HG02588 (cell line): ENCODE data around the gene INPP4A.

Source experiments
- ATAC-seq: cut with Tn5 transposase; IDR thresholded peaks from one replicate; pipeline ENCODE4 v1.9.1; 2021; ENCODE audit warnings: mild to moderate bottlenecking, moderate library complexity; ENCODE audit not compliant: unreplicated experiment

Gene INPP4A

GRCh38 chr2:98489486-98489885 lies 44.8 kb downstream of the INPP4A start:
- no peak for ATAC-seq

GRCh38 chr2:98489971-98490962 lies 45.6 kb downstream of the INPP4A start:
- no peak for ATAC-seq

GRCh38 chr2:98492441-98492840 lies 47.8 kb downstream of the INPP4A start:
- ATAC-seq, result no peak

GRCh38 chr2:98494699-98495098 lies 50.0 kb downstream of the INPP4A start:
- ATAC-seq, result no peak

- ATAC-seq, result no peak
Measured at GRCh38 chr2:98496750-98497493, 52.3 kb downstream of the INPP4A start.

- no peak for ATAC-seq
Measured at GRCh38 chr2:98498703-98499440, 54.2 kb downstream of the INPP4A start.

GRCh38 chr2:98500561-98500960 lies 55.9 kb downstream of the INPP4A start:
- ATAC-seq, result no peak

- no peak for ATAC-seq
Measured at GRCh38 chr2:98501223-98501622, 56.6 kb downstream of the INPP4A start.

- ATAC-seq, result no peak
Measured at GRCh38 chr2:98501876-98502275, 57.2 kb downstream of the INPP4A start.

- ATAC-seq, result no peak
Measured at GRCh38 chr2:98502556-98503335, 58.1 kb downstream of the INPP4A start.

- ATAC-seq, result no peak
Measured at GRCh38 chr2:98503481-98504105, 58.9 kb downstream of the INPP4A start.

- no peak for ATAC-seq
Measured at GRCh38 chr2:98504381-98505109, 59.9 kb downstream of the INPP4A start.

GRCh38 chr2:98505311-98505808 lies 60.7 kb downstream of the INPP4A start:
- no peak for ATAC-seq

- ATAC-seq, result no peak
Measured at GRCh38 chr2:98505971-98506664, 61.5 kb downstream of the INPP4A start.

GRCh38 chr2:98506881-98507280 lies 62.2 kb downstream of the INPP4A start:
- no peak for ATAC-seq

GRCh38 chr2:98507461-98507860 lies 62.8 kb downstream of the INPP4A start:
- no peak for ATAC-seq

GRCh38 chr2:98507891-98508708 lies 63.4 kb downstream of the INPP4A start:
- peak; percentile 66 for ATAC-seq

- ATAC-seq, result no peak
Measured at GRCh38 chr2:98508709-98509066, 64.0 kb downstream of the INPP4A start.
